Large intestine (tissue), 3 donors: ENCODE data around the gene SLC6A11. TPM values are rescaled to one million over a fixed set of nuclear protein-coding genes. Genes with fewer than 3 reads are reported as not detected.

ENCODE experiments used
- DNase-seq, 2 donors: peaks; one replicate each; pipeline versions ENCODE4 v3.0.0 to v3.0.0-alpha.2; 2013
- H3K27ac ChIP-seq: one replicate; pipeline ENCODE4 v1.5.1; 2013; ENCODE audit warnings: low read length
- H3K27me3 ChIP-seq: 2 replicates; pipeline ENCODE4 v1.6.1; 2013; ENCODE audit warnings: low read length; ENCODE audit not compliant: control insufficient read depth, insufficient read depth
- H3K36me3 ChIP-seq: 2 replicates; pipeline ENCODE4 v1.6.1; 2013; ENCODE audit warnings: low read length; ENCODE audit not compliant: control insufficient read depth, insufficient read depth
- H3K4me1 ChIP-seq: one replicate; pipeline ENCODE4 v1.6.1; 2013; ENCODE audit warnings: low read length; ENCODE audit not compliant: control insufficient read depth, insufficient read depth
- H3K4me3 ChIP-seq: one replicate; pipeline ENCODE4 v1.5.1; 2013; ENCODE audit warnings: low read length
- H3K9me3 ChIP-seq: one replicate; pipeline ENCODE4 v1.6.1; 2013; ENCODE audit warnings: mild to moderate bottlenecking, low read depth, low read length, moderate library complexity; ENCODE audit not compliant: control insufficient read depth
- WGBS: methylation state at CpG from one replicate; pipeline ENCODE4 v1.1.5; 2013; ENCODE audit warnings: low lambda C conversion rate; ENCODE audit not compliant: insufficient coverage; 5-methylcytosine and 5-hydroxymethylcytosine counted together
- polyA plus RNA-seq: library from polyadenylated mRNA; unstranded; fragments of 120-200 nt; gene quantifications from one replicate; pipeline ENCODE4 v1.2.1, GENCODE V29; 2013

SLC6A11 gene
- polyA plus RNA-seq, 1 donor: 0.07 TPM

DNA sequence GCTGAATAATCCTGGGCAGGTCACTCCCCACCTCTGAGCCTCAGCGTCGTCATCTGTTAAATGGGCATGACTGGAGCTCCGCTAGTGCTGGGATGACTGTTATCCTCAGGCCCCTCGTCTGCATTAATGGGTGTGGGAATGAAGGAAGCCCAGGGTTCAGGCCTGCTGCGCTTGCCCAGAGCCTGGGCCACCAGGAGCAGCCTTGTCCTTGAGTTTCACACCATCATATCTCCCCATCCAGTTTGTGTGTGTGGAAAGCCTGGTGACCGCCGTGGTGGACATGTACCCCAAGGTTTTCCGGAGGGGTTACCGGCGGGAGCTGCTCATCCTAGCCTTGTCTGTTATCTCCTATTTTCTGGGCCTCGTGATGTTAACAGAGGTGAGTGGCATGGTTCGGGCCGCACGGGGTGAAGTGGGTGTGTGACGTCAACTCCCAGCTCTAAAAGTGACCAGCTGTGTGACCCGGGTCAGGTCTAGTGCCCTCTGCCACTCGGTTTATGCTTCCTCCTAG lies 113.0 kb downstream of the SLC6A11 start:
- no CpG with 5 or more reads among the region's 17 CpGs for WGBS
- DNase-seq: no peak
- H3K4me1 ChIP-seq: no peaks in the 10 kb centered on the region
- no peaks in the 10 kb centered on the region for H3K36me3 ChIP-seq
- no peaks in the 10 kb centered on the region for H3K27me3 ChIP-seq
- H3K4me3 ChIP-seq: no peak overlapping the region
- no peaks in the 10 kb centered on the region for H3K9me3 ChIP-seq
- H3K27ac ChIP-seq: no peak overlapping the region

- no peaks in the 10 kb centered on the region for H3K27me3 ChIP-seq
- DNase-seq: no peak
- no peak overlapping the region for H3K4me3 ChIP-seq
- no CpG with 5 or more reads among the region's 9 CpGs for WGBS
- no peaks in the 10 kb centered on the region for H3K9me3 ChIP-seq
- no peak overlapping the region for H3K27ac ChIP-seq
- no peaks in the 10 kb centered on the region for H3K36me3 ChIP-seq
- no peaks in the 10 kb centered on the region for H3K4me1 ChIP-seq
Measured at GRCh38 chr3:10929978-10930665, 114.1 kb downstream of the SLC6A11 start.

DNA sequence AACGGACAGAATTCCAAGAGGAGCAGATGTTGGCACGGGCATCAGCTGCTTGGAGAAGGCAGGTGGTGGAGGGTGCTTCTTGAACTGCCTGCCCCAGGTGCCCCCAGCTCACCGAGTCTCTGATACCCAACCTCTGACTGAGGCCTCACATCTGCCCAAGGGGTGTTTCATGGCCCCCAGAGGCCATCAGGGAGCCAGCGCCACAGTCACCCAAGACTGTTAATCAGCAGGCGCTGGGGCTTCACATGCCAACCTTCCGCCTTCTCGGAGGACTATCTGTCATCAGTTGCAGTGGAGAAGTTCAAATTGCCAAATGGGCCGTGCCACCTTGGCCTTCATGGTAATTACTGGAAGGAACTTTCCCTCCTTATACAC lies 114.6 kb downstream of the SLC6A11 start:
- Histone ChIP-seq H3K36me3 (no peaks in the 10 kb centered on the region), H3K9me3 (no peaks in the 10 kb centered on the region), H3K4me1 (no peaks in the 10 kb centered on the region), H3K4me3 (no peak overlapping the region), H3K27ac (no peak overlapping the region), H3K27me3 (no peaks in the 10 kb centered on the region)
- WGBS: no CpG with 5 or more reads among the region's 8 CpGs
- no peak for DNase-seq

DNA sequence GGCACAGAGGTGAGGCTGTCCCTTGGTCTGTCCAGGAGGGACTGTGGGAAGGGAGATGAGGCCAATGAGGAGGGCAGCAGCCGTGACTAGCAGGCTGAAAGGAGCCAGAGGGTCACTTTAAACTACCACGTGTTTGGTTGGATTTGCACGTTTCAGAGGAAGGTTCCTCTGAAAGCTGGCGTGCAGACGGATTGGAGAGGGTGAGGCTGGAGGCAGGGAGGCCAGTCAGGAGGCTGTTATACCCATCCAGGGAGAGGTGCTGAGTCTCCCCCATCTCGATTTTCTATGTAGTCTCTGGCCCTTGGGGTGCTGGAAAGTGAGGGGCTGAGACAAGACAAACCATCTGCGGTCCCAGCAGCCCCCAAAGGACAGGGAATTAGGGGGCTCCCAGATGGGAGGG lies 116.6 kb downstream of the SLC6A11 start:
- H3K4me3 ChIP-seq: no peak overlapping the region
- no peak overlapping the region for H3K27ac ChIP-seq
- H3K27me3 ChIP-seq: no peaks in the 10 kb centered on the region
- no peaks in the 10 kb centered on the region for H3K9me3 ChIP-seq
- WGBS: no CpG with 5 or more reads among the region's 7 CpGs
- H3K4me1 ChIP-seq: no peaks in the 10 kb centered on the region
- no peak for DNase-seq
- no peaks in the 10 kb centered on the region for H3K36me3 ChIP-seq

DNA sequence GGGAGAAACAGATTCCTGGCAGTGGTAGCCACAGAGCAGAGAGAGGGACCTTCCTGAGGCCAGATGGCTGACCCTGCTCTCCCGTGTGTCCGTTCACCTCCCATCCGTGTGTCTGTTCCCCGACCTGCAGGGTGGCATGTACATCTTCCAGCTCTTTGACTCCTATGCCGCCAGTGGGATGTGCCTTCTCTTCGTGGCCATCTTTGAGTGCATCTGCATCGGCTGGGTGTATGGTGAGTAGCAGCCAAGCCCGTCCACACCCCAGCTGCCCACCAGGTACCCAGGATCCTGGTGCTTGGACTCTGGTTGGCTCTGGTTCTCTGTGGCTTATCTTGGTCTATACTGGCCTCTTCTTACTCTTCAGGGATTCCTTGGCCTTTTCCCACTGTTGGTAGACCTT lies 117.0 kb downstream of the SLC6A11 start:
- no peaks in the 10 kb centered on the region for H3K27me3 ChIP-seq
- no peak overlapping the region for H3K27ac ChIP-seq
- H3K4me1 ChIP-seq: no peaks in the 10 kb centered on the region
- H3K9me3 ChIP-seq: no peaks in the 10 kb centered on the region
- no peaks in the 10 kb centered on the region for H3K36me3 ChIP-seq
- DNase-seq: no peak
- H3K4me3 ChIP-seq: no peak overlapping the region
- WGBS: no CpG with 5 or more reads among the region's 8 CpGs

DNA sequence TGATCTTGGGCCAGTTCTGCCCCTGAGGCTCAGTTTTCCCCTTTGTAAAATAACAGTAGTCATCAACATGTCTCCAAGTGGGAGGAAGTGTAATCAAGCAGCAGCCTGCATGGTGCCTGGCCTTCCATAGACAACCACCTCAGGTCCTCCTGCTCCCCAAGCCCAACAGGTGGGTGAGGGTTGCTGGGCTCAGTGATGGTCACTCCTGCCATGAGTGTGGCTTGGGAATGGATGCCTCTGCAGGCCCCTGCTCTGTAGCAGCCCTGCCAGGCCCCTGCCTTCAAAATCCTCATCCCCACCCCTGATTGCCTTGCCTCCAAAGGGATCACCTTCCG lies 117.4 kb downstream of the SLC6A11 start:
- Histone ChIP-seq H3K27ac (no peak overlapping the region), H3K9me3 (no peaks in the 10 kb centered on the region), H3K4me1 (no peaks in the 10 kb centered on the region), H3K4me3 (no peak overlapping the region), H3K36me3 (no peaks in the 10 kb centered on the region), H3K27me3 (no peaks in the 10 kb centered on the region)
- DNase-seq: no peak
- WGBS: no CpG with 5 or more reads among the region's 1 CpG

GRCh38 chr3:10933805-10934481 lies 117.9 kb downstream of the SLC6A11 start:
- Histone ChIP-seq H3K9me3 (no peaks in the 10 kb centered on the region), H3K4me3 (no peak overlapping the region), H3K4me1 (no peaks in the 10 kb centered on the region), H3K27ac (no peak overlapping the region), H3K27me3 (no peaks in the 10 kb centered on the region), H3K36me3 (no peaks in the 10 kb centered on the region)
- WGBS: 53% methylated on average over 2 of the region's 19 CpGs
- no peak for DNase-seq

GRCh38 chr3:10935028-10935427 lies 119.0 kb downstream of the SLC6A11 start:
- H3K36me3 ChIP-seq: no peaks in the 10 kb centered on the region
- H3K4me3 ChIP-seq: no peak overlapping the region
- DNase-seq: no peak
- H3K27me3 ChIP-seq: no peaks in the 10 kb centered on the region
- no peak overlapping the region for H3K27ac ChIP-seq
- no CpG with 5 or more reads among the region's 12 CpGs for WGBS
- no peaks in the 10 kb centered on the region for H3K4me1 ChIP-seq
- no peaks in the 10 kb centered on the region for H3K9me3 ChIP-seq

GRCh38 chr3:10935846-10936631 lies 120.0 kb downstream of the SLC6A11 start:
- no CpG with 5 or more reads among the region's 9 CpGs for WGBS
- Histone ChIP-seq H3K4me3 (no peak overlapping the region), H3K36me3 (no peaks in the 10 kb centered on the region), H3K9me3 (no peaks in the 10 kb centered on the region), H3K27ac (no peak overlapping the region), H3K4me1 (no peaks in the 10 kb centered on the region), H3K27me3 (no peaks in the 10 kb centered on the region)
- DNase-seq: no peak

- Histone ChIP-seq H3K27me3 (no peaks in the 10 kb centered on the region), H3K4me3 (no peak overlapping the region), H3K4me1 (no peaks in the 10 kb centered on the region), H3K27ac (no peak overlapping the region), H3K36me3 (no peaks in the 10 kb centered on the region), H3K9me3 (no peaks in the 10 kb centered on the region)
- no peak for DNase-seq
- WGBS: no CpG with 5 or more reads among the region's 7 CpGs
Measured at GRCh38 chr3:10936686-10937085, 120.7 kb downstream of the SLC6A11 start.
